Effector CD4-positive, alpha-beta T cell (primary cell): Measurements from ENCODE around the gene FCHSD2.
"Not testable (repeated sequence)": the region's sequence is repeated elsewhere in the genome, so short reads cannot be mapped to it uniquely, and the experiment has no call there.

Experiments used
- DNase-seq: peaks from one replicate; pipeline ENCODE4 v3.0.0-alpha.2; 2020

Gene FCHSD2

GRCh38 chr11:73116636-73117035 is 25.5 kb downstream of the FCHSD2 start:
- no peak for DNase-seq

- no peak for DNase-seq
Observed at GRCh38 chr11:73114835-73115220, 27.3 kb downstream of the FCHSD2 start.

- no peak for DNase-seq
Observed at GRCh38 chr11:73114110-73114834, 27.8 kb downstream of the FCHSD2 start.

GRCh38 chr11:73113426-73113825 is 28.7 kb downstream of the FCHSD2 start:
- no peak for DNase-seq

GRCh38 chr11:73107597-73107996 is 34.5 kb downstream of the FCHSD2 start:
- no peak for DNase-seq

GRCh38 chr11:73106347-73106746 is 35.8 kb downstream of the FCHSD2 start:
- DNase-seq: no peak

GRCh38 chr11:73100578-73100977 is 41.5 kb downstream of the FCHSD2 start:
- DNase-seq: no peak

GRCh38 chr11:73099512-73100266 is 42.4 kb downstream of the FCHSD2 start:
- no peak for DNase-seq

- DNase-seq: no peak
Observed at GRCh38 chr11:73095613-73096012, 46.5 kb downstream of the FCHSD2 start.

GRCh38 chr11:73091521-73092305 is 50.4 kb downstream of the FCHSD2 start:
- DNase-seq: no peak

- DNase-seq: no peak
Observed at GRCh38 chr11:73087730-73088129, 54.4 kb downstream of the FCHSD2 start.

- DNase-seq: no peak
Observed at GRCh38 chr11:73085189-73085875, 56.8 kb downstream of the FCHSD2 start.

- DNase-seq: no peak
Observed at GRCh38 chr11:73078631-73079030, 63.5 kb downstream of the FCHSD2 start.

GRCh38 chr11:73077454-73077853 is 64.7 kb downstream of the FCHSD2 start:
- DNase-seq: no peak

GRCh38 chr11:73074319-73074718 is 67.8 kb downstream of the FCHSD2 start:
- DNase-seq: no peak

- no peak for DNase-seq
Observed at GRCh38 chr11:73072935-73073481, 69.1 kb downstream of the FCHSD2 start.

- no peak for DNase-seq
Observed at GRCh38 chr11:73070653-73071052, 71.5 kb downstream of the FCHSD2 start.

- not testable (repeated sequence) for DNase-seq
Observed at GRCh38 chr11:73061857-73062424, 80.2 kb downstream of the FCHSD2 start.

- DNase-seq: not testable (repeated sequence)
Observed at GRCh38 chr11:73061434-73061833, 80.7 kb downstream of the FCHSD2 start.

GRCh38 chr11:73059915-73060314 is 82.2 kb downstream of the FCHSD2 start:
- no peak for DNase-seq

- DNase-seq: no peak
Observed at GRCh38 chr11:73058989-73059674, 83.0 kb downstream of the FCHSD2 start.
